Mesendoderm (in vitro differentiated cells): ENCODE data around the gene RANBP10.

ENCODE experiments used
- DNase-seq: peaks from one replicate; pipeline ENCODE4 v3.0.0; 2013
- H2AK5ac ChIP-seq: 2 replicates; pipeline ENCODE4 v1.6.1; 2013; ENCODE audit warnings: low read length, inconsistent platforms
- H2BK120ac ChIP-seq: 2 replicates; pipeline ENCODE4 v1.6.1; 2013; ENCODE audit warnings: low read depth, mild to moderate bottlenecking, low read length, moderate library complexity, mixed read lengths
- H2BK15ac ChIP-seq: replicated peaks from 2 replicates; pipeline ENCODE4 v1.6.1; 2013; ENCODE audit warnings: low read depth, mild to moderate bottlenecking, moderate library complexity
- H2BK5ac ChIP-seq: 2 replicates; pipeline ENCODE4 v1.6.1; 2013; ENCODE audit warnings: low read length, inconsistent platforms
- H3K18ac ChIP-seq: 2 replicates; pipeline ENCODE4 v1.6.1; 2013; ENCODE audit warnings: mild to moderate bottlenecking, low read length, mixed read lengths
- H3K23ac ChIP-seq: one replicate; pipeline ENCODE4 v1.6.1; 2013; ENCODE audit warnings: low read length
- H3K27ac ChIP-seq: 2 replicates; pipeline ENCODE4 v1.5.1; 2013; ENCODE audit warnings: low read depth, mild to moderate bottlenecking, inconsistent platforms, low read length, moderate library complexity
- H3K27me3 ChIP-seq: 2 replicates; pipeline ENCODE4 v1.6.1; 2013; ENCODE audit warnings: low read length, control low read depth, mild to moderate bottlenecking, inconsistent platforms; ENCODE audit not compliant: insufficient read depth, poor library complexity
- H3K36me3 ChIP-seq: 2 replicates; pipeline ENCODE4 v1.6.1; 2013; ENCODE audit warnings: low read length, inconsistent platforms; ENCODE audit not compliant: control insufficient read depth, insufficient read depth
- H3K4ac ChIP-seq: one replicate; pipeline ENCODE4 v1.6.1; 2013; ENCODE audit warnings: low read depth, mild to moderate bottlenecking, low read length, moderate library complexity
- H3K4me1 ChIP-seq: 2 replicates; pipeline ENCODE4 v1.6.1; 2013; ENCODE audit warnings: low read depth, low read length, inconsistent platforms; ENCODE audit not compliant: control insufficient read depth
- H3K4me2 ChIP-seq: 2 replicates; pipeline ENCODE4 v1.6.1; 2013; ENCODE audit warnings: low read length
- H3K4me3 ChIP-seq: 2 replicates; pipeline ENCODE4 v1.5.1; 2013; ENCODE audit warnings: mild to moderate bottlenecking, low read length
- H3K56ac ChIP-seq: one replicate; pipeline ENCODE4 v1.6.1; 2013; ENCODE audit warnings: low read length
- H3K79me1 ChIP-seq: 2 replicates; pipeline ENCODE4 v1.6.1; 2013; ENCODE audit warnings: low read length, inconsistent platforms
- H3K79me2 ChIP-seq: 2 replicates; pipeline ENCODE4 v1.6.1; 2013; ENCODE audit warnings: mild to moderate bottlenecking, low read length; ENCODE audit not compliant: control insufficient read depth, insufficient read depth
- H3K9ac ChIP-seq: 2 replicates; pipeline ENCODE4 v1.6.1; 2013; ENCODE audit warnings: low read length, inconsistent platforms
- H4K5ac ChIP-seq: one replicate; pipeline ENCODE4 v1.6.1; 2013; ENCODE audit warnings: low read length
- H4K8ac ChIP-seq: one replicate; pipeline ENCODE4 v1.6.1; 2013; ENCODE audit warnings: low read depth, mild to moderate bottlenecking, control low read depth, low read length, moderate library complexity
- WGBS: extraction: QIAGEN DNeasy Blood & Tissue Kit; methylation state at CpG from one replicate; pipeline ENCODE4 v1.1.7; 2013; ENCODE audit warnings: low lambda C conversion rate, missing lambda C conversion rate; ENCODE audit not compliant: insufficient coverage; ENCODE audit errors: extremely low coverage; 5-methylcytosine and 5-hydroxymethylcytosine counted together

Gene RANBP10

GRCh38 chr16:67834242-67834614 lies 27.9 kb upstream of the RANBP10 start:
- no peak for DNase-seq
- Histone ChIP-seq H3K79me2 (no peaks in the 10 kb centered on the region), H3K4me1 (no peaks in the 10 kb centered on the region), H3K18ac (no peak overlapping the region), H3K56ac (no peak overlapping the region), H3K23ac (no peak overlapping the region), H4K8ac (no peak overlapping the region), H3K79me1 (peaks cover 7% of the 10 kb centered on the region), H3K4me2 (peak overlapping the region; percentile 59), H2BK15ac (no peak overlapping the region), H3K36me3 (peaks cover 4% of the 10 kb centered on the region), H2BK5ac (no peak overlapping the region), H3K27me3 (no peaks in the 10 kb centered on the region), H4K5ac (no peak overlapping the region), H3K4me3 (no peak overlapping the region), H3K9ac (peak overlapping the region; percentile 54), H2AK5ac (no peak overlapping the region), H3K4ac (no peak overlapping the region), H3K27ac (no peak overlapping the region), H2BK120ac (no peak overlapping the region)
- no CpG with 5 or more reads among the region's 10 CpGs for WGBS

DNA sequence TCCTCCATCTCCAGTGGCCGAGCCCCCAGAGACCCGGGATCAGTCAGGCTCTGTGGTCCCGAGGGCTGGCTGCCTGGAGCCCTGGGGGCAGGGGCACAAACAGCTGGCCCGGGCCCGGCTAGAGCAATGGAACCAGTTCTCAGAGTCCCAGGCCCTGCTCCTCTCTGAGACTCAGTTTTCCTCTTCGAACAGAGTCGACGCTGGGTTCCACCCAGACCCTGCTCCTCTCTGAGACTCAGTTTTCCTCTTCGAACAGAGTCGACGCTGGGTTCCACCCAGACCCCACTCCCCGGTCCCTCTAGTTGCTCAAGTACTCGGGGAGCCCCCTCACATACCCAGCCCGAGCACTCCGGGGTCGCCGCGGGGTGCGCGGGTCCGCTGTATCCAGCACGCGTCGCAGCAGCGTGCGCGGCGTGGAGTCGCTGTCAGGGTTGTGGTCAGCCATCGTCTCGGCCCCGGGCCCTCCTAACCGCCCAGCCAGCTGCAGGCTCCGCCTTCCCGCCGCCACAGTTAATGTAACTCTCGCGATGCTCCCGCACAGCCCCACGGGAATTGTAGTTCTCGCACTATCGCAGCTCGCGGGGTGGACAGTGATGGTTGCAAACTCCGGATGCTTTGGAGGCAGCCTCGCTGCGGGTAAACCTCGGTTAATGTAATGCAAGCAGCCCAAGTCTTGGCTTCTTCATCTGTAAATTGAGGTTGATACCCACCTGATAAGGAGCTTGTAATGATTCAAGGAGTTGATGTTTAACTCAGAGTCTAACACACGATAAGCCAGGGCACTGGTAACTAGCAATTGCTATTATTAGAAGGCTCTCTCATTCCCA lies 27.3 kb upstream of the RANBP10 start:
- H3K23ac ChIP-seq: no peak overlapping the region
- peaks cover 4% of the 10 kb centered on the region for H3K36me3 ChIP-seq
- no peaks in the 10 kb centered on the region for H3K79me2 ChIP-seq
- peak overlapping the region; percentile 94 for H3K56ac ChIP-seq
- no peak overlapping the region for H2BK5ac ChIP-seq
- WGBS: no CpG with 5 or more reads among the region's 49 CpGs
- H4K5ac ChIP-seq: no peak overlapping the region
- no peaks in the 10 kb centered on the region for H3K27me3 ChIP-seq
- H2BK120ac ChIP-seq: no peak overlapping the region
- H3K4ac ChIP-seq: no peak overlapping the region
- H2AK5ac ChIP-seq: no peak overlapping the region
- no peak overlapping the region for H3K27ac ChIP-seq
- H3K4me1 ChIP-seq: no peaks in the 10 kb centered on the region
- peak overlapping the region; percentile 77 for H3K9ac ChIP-seq
- H2BK15ac ChIP-seq: no peak overlapping the region
- peak overlapping the region; percentile 77 for H3K4me2 ChIP-seq
- peaks cover 7% of the 10 kb centered on the region for H3K79me1 ChIP-seq
- no peak overlapping the region for H3K18ac ChIP-seq
- DNase-seq: peak; percentile 94
- H4K8ac ChIP-seq: no peak overlapping the region
- peak overlapping the region; percentile 81 for H3K4me3 ChIP-seq

DNA sequence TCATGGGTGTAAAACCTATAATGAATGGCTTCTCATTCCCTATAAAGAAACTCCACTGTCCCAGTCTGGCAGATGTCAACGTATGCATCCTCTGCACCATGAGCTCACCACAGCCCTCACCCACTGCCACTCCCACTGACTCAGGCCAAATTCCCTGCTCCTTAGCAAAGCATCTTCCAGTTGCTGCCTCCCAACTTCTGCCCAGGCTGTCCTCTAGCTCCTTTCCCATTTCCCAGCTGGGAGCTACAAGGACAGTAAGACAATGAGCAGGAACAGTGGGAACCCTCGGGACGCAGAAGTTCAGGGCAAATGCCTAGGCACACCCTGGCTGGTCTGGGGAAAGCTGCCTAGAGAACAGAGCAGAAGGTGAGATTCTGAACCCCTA lies 26.7 kb upstream of the RANBP10 start:
- Histone ChIP-seq H2BK5ac (no peak overlapping the region), H3K56ac (peak overlapping the region; percentile 94), H3K4ac (no peak overlapping the region), H4K8ac (no peak overlapping the region), H2BK120ac (no peak overlapping the region), H3K27ac (no peak overlapping the region), H3K4me3 (peak overlapping the region; percentile 81), H3K9ac (peak overlapping the region; percentile 77), H2BK15ac (no peak overlapping the region), H3K4me1 (no peaks in the 10 kb centered on the region), H3K79me1 (peaks cover 7% of the 10 kb centered on the region), H3K79me2 (no peaks in the 10 kb centered on the region), H3K27me3 (no peaks in the 10 kb centered on the region), H3K4me2 (peak overlapping the region; percentile 77), H4K5ac (no peak overlapping the region), H3K36me3 (peaks cover 4% of the 10 kb centered on the region), H3K23ac (no peak overlapping the region), H2AK5ac (no peak overlapping the region), H3K18ac (no peak overlapping the region)
- DNase-seq: no peak
- no CpG with 5 or more reads among the region's 3 CpGs for WGBS

- H3K36me3 ChIP-seq: peaks cover 6% of the 10 kb centered on the region
- H4K5ac ChIP-seq: no peak overlapping the region
- WGBS: no CpG with 5 or more reads among the region's 4 CpGs
Measured at GRCh38 chr16:67828651-67829050, 22.3 kb upstream of the RANBP10 start.

GRCh38 chr16:67825906-67826305 lies 19.5 kb upstream of the RANBP10 start:
- H3K79me2 ChIP-seq: no peaks in the 10 kb centered on the region
- no peak overlapping the region for H2AK5ac ChIP-seq
- no peak overlapping the region for H2BK120ac ChIP-seq
- H3K18ac ChIP-seq: no peak overlapping the region
- H3K27me3 ChIP-seq: no peaks in the 10 kb centered on the region
- no peak overlapping the region for H2BK15ac ChIP-seq
- no peak overlapping the region for H3K4me2 ChIP-seq
- no peak overlapping the region for H3K4me3 ChIP-seq
- H3K4me1 ChIP-seq: no peaks in the 10 kb centered on the region
- H3K9ac ChIP-seq: no peak overlapping the region
- peaks cover 6% of the 10 kb centered on the region for H3K36me3 ChIP-seq
- no peak overlapping the region for H3K56ac ChIP-seq
- WGBS: no CpG with 5 or more reads among the region's 14 CpGs
- no peak overlapping the region for H4K8ac ChIP-seq
- H4K5ac ChIP-seq: no peak overlapping the region
- no peak overlapping the region for H3K4ac ChIP-seq
- H3K23ac ChIP-seq: no peak overlapping the region
- no peak overlapping the region for H2BK5ac ChIP-seq
- DNase-seq: no peak
- no peak overlapping the region for H3K27ac ChIP-seq
- no peaks in the 10 kb centered on the region for H3K79me1 ChIP-seq

More at GRCh38 chr16:67828651-67829050, 22.3 kb upstream of the RANBP10 start:
- no peak overlapping the region for H3K4ac ChIP-seq
- DNase-seq: no peak
- H2AK5ac ChIP-seq: no peak overlapping the region
- no peak overlapping the region for H3K9ac ChIP-seq
- no peak overlapping the region for H2BK15ac ChIP-seq
- no peaks in the 10 kb centered on the region for H3K27me3 ChIP-seq
- no peak overlapping the region for H3K18ac ChIP-seq
- H3K79me2 ChIP-seq: no peaks in the 10 kb centered on the region
- no peak overlapping the region for H3K27ac ChIP-seq
- no peak overlapping the region for H3K56ac ChIP-seq
- H3K4me1 ChIP-seq: no peaks in the 10 kb centered on the region
- H2BK120ac ChIP-seq: no peak overlapping the region
- no peak overlapping the region for H3K23ac ChIP-seq
- H4K8ac ChIP-seq: no peak overlapping the region
- no peak overlapping the region for H3K4me2 ChIP-seq
- no peak overlapping the region for H3K4me3 ChIP-seq
- peaks cover 7% of the 10 kb centered on the region for H3K79me1 ChIP-seq
- no peak overlapping the region for H2BK5ac ChIP-seq

DNA sequence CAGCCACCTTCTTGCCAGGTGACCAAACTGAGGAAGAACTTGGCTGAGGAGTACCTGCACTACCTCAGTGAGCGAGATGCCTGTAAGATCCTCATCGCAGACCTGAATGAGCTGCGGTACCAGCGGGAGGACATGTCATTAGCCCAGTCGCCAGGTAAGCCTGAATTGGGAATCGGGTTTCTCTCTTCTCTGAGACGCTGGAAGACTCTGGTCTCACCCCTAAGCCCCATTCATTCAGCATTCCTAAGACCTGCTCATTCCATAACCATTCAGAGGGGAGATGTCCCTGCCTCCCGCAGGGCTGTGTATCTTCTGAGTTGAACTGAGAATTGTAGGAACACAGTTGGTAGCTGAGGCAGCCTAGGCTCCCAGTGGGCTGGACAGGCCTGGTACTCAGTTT lies 18.8 kb upstream of the RANBP10 start:
- H3K79me2 ChIP-seq: no peaks in the 10 kb centered on the region
- H3K4me2 ChIP-seq: no peak overlapping the region
- no peak overlapping the region for H3K9ac ChIP-seq
- no peak overlapping the region for H3K56ac ChIP-seq
- no peak overlapping the region for H4K8ac ChIP-seq
- H3K27me3 ChIP-seq: no peaks in the 10 kb centered on the region
- H2BK5ac ChIP-seq: no peak overlapping the region
- peaks cover 3% of the 10 kb centered on the region for H3K36me3 ChIP-seq
- H2AK5ac ChIP-seq: no peak overlapping the region
- H3K79me1 ChIP-seq: no peaks in the 10 kb centered on the region
- H3K23ac ChIP-seq: no peak overlapping the region
- no peak overlapping the region for H3K4ac ChIP-seq
- no peak overlapping the region for H2BK15ac ChIP-seq
- no peak overlapping the region for H3K27ac ChIP-seq
- no peaks in the 10 kb centered on the region for H3K4me1 ChIP-seq
- no peak overlapping the region for H3K18ac ChIP-seq
- no peak overlapping the region for H4K5ac ChIP-seq
- no peak overlapping the region for H2BK120ac ChIP-seq
- no CpG with 5 or more reads among the region's 8 CpGs for WGBS
- no peak overlapping the region for H3K4me3 ChIP-seq
- DNase-seq: peak; percentile 21
